Activated CD4-positive, CD25-positive, alpha-beta regulatory T cell treated with anti-CD3 and anti-CD28 coated beads, Interleukin-2, amount 50 U/mL, for 72 hours (primary cell): ENCODE results near the gene CNTN4.
"Not testable (repeated sequence)": the region's sequence is repeated elsewhere in the genome, so short reads cannot be mapped to it uniquely, and the experiment has no call there.

Experiments used
- DNase-seq: peaks from one replicate; pipeline ENCODE4 v3.0.0; 2021

The CNTN4 gene

GRCh38 chr3:2714834-2715233 is 616.2 kb downstream of the CNTN4 start:
- no peak for DNase-seq

- DNase-seq, result no peak
Measured at GRCh38 chr3:2727101-2727500, 628.4 kb downstream of the CNTN4 start.

- DNase-seq, result no peak
Measured at GRCh38 chr3:2727610-2728318, 629.1 kb downstream of the CNTN4 start.

- DNase-seq, result no peak
Measured at GRCh38 chr3:2731843-2732242, 633.2 kb downstream of the CNTN4 start.

- DNase-seq, result no peak
Measured at GRCh38 chr3:2735392-2735894, 636.8 kb downstream of the CNTN4 start.

GRCh38 chr3:2741516-2741915 is 642.9 kb downstream of the CNTN4 start:
- no peak for DNase-seq

- no peak for DNase-seq
Measured at GRCh38 chr3:2765002-2765579, 666.4 kb downstream of the CNTN4 start.

- no peak for DNase-seq
Measured at GRCh38 chr3:2770451-2770850, 671.8 kb downstream of the CNTN4 start.

- no peak for DNase-seq
Measured at GRCh38 chr3:2771193-2771592, 672.5 kb downstream of the CNTN4 start.

GRCh38 chr3:2771741-2772140 is 673.1 kb downstream of the CNTN4 start:
- DNase-seq, result no peak

GRCh38 chr3:2772803-2773202 is 674.1 kb downstream of the CNTN4 start:
- no peak for DNase-seq

GRCh38 chr3:2774481-2775249 is 676.0 kb downstream of the CNTN4 start:
- no peak for DNase-seq

- no peak for DNase-seq
Measured at GRCh38 chr3:2783261-2783660, 684.6 kb downstream of the CNTN4 start.

- DNase-seq, result no peak
Measured at GRCh38 chr3:2784627-2785026, 686.0 kb downstream of the CNTN4 start.

GRCh38 chr3:2790266-2790815 is 691.7 kb downstream of the CNTN4 start:
- DNase-seq, result no peak

- DNase-seq, result no peak
Measured at GRCh38 chr3:2792432-2792831, 693.8 kb downstream of the CNTN4 start.

GRCh38 chr3:2793987-2794386 is 695.3 kb downstream of the CNTN4 start:
- DNase-seq, result no peak

GRCh38 chr3:2802429-2802828 is 703.8 kb downstream of the CNTN4 start:
- no peak for DNase-seq

GRCh38 chr3:2807514-2807913 is 708.8 kb downstream of the CNTN4 start:
- no peak for DNase-seq

- no peak for DNase-seq
Measured at GRCh38 chr3:2810723-2811122, 712.1 kb downstream of the CNTN4 start.

- DNase-seq, result no peak
Measured at GRCh38 chr3:2819571-2819970, 720.9 kb downstream of the CNTN4 start.

- not testable (repeated sequence) for DNase-seq
Measured at GRCh38 chr3:2820982-2821381, 722.3 kb downstream of the CNTN4 start.

- no peak for DNase-seq
Measured at GRCh38 chr3:2822611-2823010, 723.9 kb downstream of the CNTN4 start.

- DNase-seq, result no peak
Measured at GRCh38 chr3:2823031-2823430, 724.4 kb downstream of the CNTN4 start.
